Muscle layer of duodenum (tissue), 2 donors: ENCODE measurements around the gene INSL3.
A peak's percentile ranks its signal among the peaks of the same experiment; 100 is the strongest.

Source experiments
- H3K27ac ChIP-seq: one replicate; pipeline ENCODE4 v1.7.0; 2013; ENCODE audit warnings: mild to moderate bottlenecking, low read length
- H3K27me3 ChIP-seq: one replicate; pipeline ENCODE4 v1.7.0; 2013; ENCODE audit warnings: low read depth, mild to moderate bottlenecking, control low read depth, low read length
- H3K36me3 ChIP-seq, 2 donors: one replicate each; pipeline ENCODE4 v1.7.0; 2013; ENCODE audit warnings: low read length in 2 of 2, control low read depth in 1 of 2, mild to moderate bottlenecking in 1 of 2; ENCODE audit not compliant: insufficient read depth in 2 of 2, control insufficient read depth in 1 of 2
- H3K4me1 ChIP-seq, 2 donors: one replicate each; pipeline ENCODE4 v1.7.0; 2013; ENCODE audit warnings: low read length in 2 of 2, mild to moderate bottlenecking in 2 of 2, control low read depth in 1 of 2, moderate library complexity in 1 of 2; ENCODE audit not compliant: insufficient read depth in 2 of 2, control insufficient read depth in 1 of 2
- H3K4me3 ChIP-seq, 2 donors: one replicate each; pipeline ENCODE4 v1.7.0; 2013; ENCODE audit warnings: low read length in 2 of 2, low read depth in 1 of 2, mild to moderate bottlenecking in 1 of 2
- H3K9me3 ChIP-seq, 2 donors: one replicate each; pipeline ENCODE4 v1.7.0; 2013; ENCODE audit warnings: low read length in 2 of 2, control low read depth in 1 of 2, mild to moderate bottlenecking in 1 of 2; ENCODE audit not compliant: control insufficient read depth in 1 of 2
- donor health status: healthy.

The INSL3 gene

GRCh38 chr19:17775991-17776803 is 45.1 kb downstream of the INSL3 start:
- Histone ChIP-seq H3K27me3 (no peaks in the 10 kb centered on the region), H3K4me3 (no peak overlapping the region), H3K4me1 (peaks cover 0 to 9% of the 10 kb centered on the region in 2 donors), H3K27ac (no peak overlapping the region), H3K9me3 (no peaks in the 10 kb centered on the region), H3K36me3 (no peaks in the 10 kb centered on the region)

- H3K27ac ChIP-seq, result no peak overlapping the region
- H3K4me1 ChIP-seq, result peaks cover 0 to 9% of the 10 kb centered on the region in 2 donors
- no peaks in the 10 kb centered on the region for H3K9me3 ChIP-seq
- H3K4me3 ChIP-seq, result no peak overlapping the region
- H3K36me3 ChIP-seq, result no peaks in the 10 kb centered on the region
- H3K27me3 ChIP-seq, result no peaks in the 10 kb centered on the region
Observed at GRCh38 chr19:17775245-17775927, 45.9 kb downstream of the INSL3 start.

- Histone ChIP-seq H3K4me3 (no peak overlapping the region), H3K9me3 (no peaks in the 10 kb centered on the region), H3K4me1 (no peaks in the 10 kb centered on the region), H3K27me3 (no peaks in the 10 kb centered on the region), H3K27ac (no peak overlapping the region), H3K36me3 (no peaks in the 10 kb centered on the region)
Observed at GRCh38 chr19:17772172-17772571, 49.1 kb downstream of the INSL3 start.

- no peaks in the 10 kb centered on the region for H3K36me3 ChIP-seq
- peaks cover 0 to 8% of the 10 kb centered on the region in 2 donors for H3K4me1 ChIP-seq
- H3K9me3 ChIP-seq, result no peaks in the 10 kb centered on the region
- H3K4me3 ChIP-seq, result no peak overlapping the region
- H3K27me3 ChIP-seq, result no peaks in the 10 kb centered on the region
- no peak overlapping the region for H3K27ac ChIP-seq
Observed at GRCh38 chr19:17770613-17771012, 50.7 kb downstream of the INSL3 start.

- Histone ChIP-seq H3K9me3 (no peaks in the 10 kb centered on the region), H3K27me3 (no peaks in the 10 kb centered on the region), H3K36me3 (no peaks in the 10 kb centered on the region), H3K27ac (no peak overlapping the region), H3K4me3 (no peak overlapping the region), H3K4me1 (peaks cover 0 to 8% of the 10 kb centered on the region in 2 donors)
Observed at GRCh38 chr19:17767559-17767958, 53.8 kb downstream of the INSL3 start.

GRCh38 chr19:17766543-17767131 is 54.7 kb downstream of the INSL3 start:
- H3K9me3 ChIP-seq, result no peaks in the 10 kb centered on the region
- no peaks in the 10 kb centered on the region for H3K36me3 ChIP-seq
- peak overlapping the region; percentile 9 to 42 for H3K4me3 ChIP-seq
- no peaks in the 10 kb centered on the region for H3K27me3 ChIP-seq
- H3K4me1 ChIP-seq, result peaks cover 0 to 8% of the 10 kb centered on the region in 2 donors
- no peak overlapping the region for H3K27ac ChIP-seq
